Astrocyte (in vitro differentiated cells and primary cell): ENCODE data around the gene USHBP1. TPM values are rescaled to one million over a fixed set of nuclear protein-coding genes. Genes with fewer than 3 reads are reported as not detected.

Source experiments
- DNase-seq: peaks from one replicate; pipeline ENCODE4 v3.0.0-alpha.2; 2010; ENCODE audit warnings: low read depth
- FAIRE-seq: peaks from 2 replicates; lab custom pipeline; 2011; peaks lifted over from hg19 to GRCh38; lab: Jason Lieb, UNC
- H2AFZ ChIP-seq: 2 replicates; pipeline ENCODE4 v1.6.0; 2012; ENCODE audit warnings: low read depth, low read length, inconsistent platforms
- H3K27ac ChIP-seq: 2 replicates; pipeline ENCODE4 v1.5.1; 2011; ENCODE audit warnings: low read depth, low read length, inconsistent platforms
- H3K27me3 ChIP-seq: 2 replicates; pipeline ENCODE4 v1.6.0; 2011; ENCODE audit warnings: low read length, inconsistent platforms; ENCODE audit not compliant: insufficient read depth
- H3K36me3 ChIP-seq: 2 replicates; pipeline ENCODE4 v1.5.1; 2011; ENCODE audit warnings: low read length, inconsistent platforms; ENCODE audit not compliant: insufficient read depth
- H3K4me1 ChIP-seq: 2 replicates; pipeline ENCODE4 v1.5.1; 2011; ENCODE audit warnings: low read length, inconsistent platforms; ENCODE audit not compliant: insufficient read depth
- H3K4me2 ChIP-seq: 2 replicates; pipeline ENCODE4 v1.6.0; 2012; ENCODE audit warnings: low read length, inconsistent platforms
- H3K4me3 ChIP-seq: 2 replicates; pipeline ENCODE4 v1.5.1; 2011; ENCODE audit warnings: low read depth, mild to moderate bottlenecking, low read length, inconsistent platforms; ENCODE audit not compliant: insufficient read depth
- H3K79me2 ChIP-seq: 2 replicates; pipeline ENCODE4 v1.6.0; 2012; ENCODE audit warnings: mild to moderate bottlenecking, low read length, inconsistent platforms; ENCODE audit not compliant: insufficient read depth
- H3K9ac ChIP-seq: 2 replicates; pipeline ENCODE4 v1.6.0; 2012; ENCODE audit warnings: mild to moderate bottlenecking, low read length, inconsistent platforms
- H3K9me3 ChIP-seq: 2 replicates; pipeline ENCODE4 v1.5.1; 2012; ENCODE audit warnings: low read depth, mild to moderate bottlenecking, low read length, inconsistent platforms; ENCODE audit not compliant: insufficient read depth
- H4K20me1 ChIP-seq: 2 replicates; pipeline ENCODE4 v1.6.0; 2012; ENCODE audit warnings: low read length, inconsistent platforms; ENCODE audit not compliant: insufficient read depth
- H3K27ac Mint-ChIP-seq: one replicate; pipeline ENCODE4 v1.8.0; 2021; ENCODE audit warnings: mild to moderate bottlenecking, mixed read lengths; ENCODE audit not compliant: unreplicated experiment
- H3K27me3 Mint-ChIP-seq: one replicate; pipeline ENCODE4 v1.8.0; 2021; ENCODE audit warnings: low read depth, mixed read lengths; ENCODE audit not compliant: unreplicated experiment
- H3K36me3 Mint-ChIP-seq: one replicate; pipeline ENCODE4 v1.8.0; 2021; ENCODE audit warnings: low read depth, mixed read lengths; ENCODE audit not compliant: unreplicated experiment
- H3K4me1 Mint-ChIP-seq: one replicate; pipeline ENCODE4 v1.8.0; 2021; ENCODE audit warnings: low read depth, mixed read lengths; ENCODE audit not compliant: unreplicated experiment
- H3K4me3 Mint-ChIP-seq: one replicate; pipeline ENCODE4 v1.8.0; 2021; ENCODE audit warnings: mild to moderate bottlenecking, moderate library complexity, mixed read lengths; ENCODE audit not compliant: unreplicated experiment
- H3K9me3 Mint-ChIP-seq: one replicate; pipeline ENCODE4 v1.8.0; 2021; ENCODE audit warnings: mild to moderate bottlenecking, mixed read lengths; ENCODE audit not compliant: unreplicated experiment
- CTCF ChIP-seq: IDR thresholded peaks from 2 replicates; pipeline ENCODE4 v1.5.1; 2011; ENCODE audit warnings: low read depth, mild to moderate bottlenecking, inconsistent platforms, low read length, moderate library complexity; ENCODE audit not compliant: insufficient read depth
- EZH2 ChIP-seq: IDR thresholded peaks from 2 replicates; pipeline ENCODE4 v1.6.1; 2012; ENCODE audit warnings: mild to moderate bottlenecking, low read length, inconsistent platforms; ENCODE audit not compliant: insufficient read depth
- total RNA-seq: library from RNA; stranded (reverse); gene quantifications from 2 replicates; pipeline ENCODE4 v1.2.1, GENCODE V29; 2021

Gene USHBP1
- total RNA-seq, 1 donor from 2014 or later, result 0.27 TPM

GRCh38 chr19:17309965-17310461 is 45.5 kb upstream of the USHBP1 start:
- peaks cover 28% of the 10 kb centered on the region for H3K4me1 ChIP-seq
- peaks cover 43% of the 10 kb centered on the region for H4K20me1 ChIP-seq
- Mint-ChIP-seq H3K9me3 (no peaks in the 10 kb centered on the region), H3K4me3 (peak overlapping the region; percentile 91), H3K27me3 (no peaks in the 10 kb centered on the region), H3K36me3 (peaks cover 3% of the 10 kb centered on the region), H3K4me1 (peaks cover 22% of the 10 kb centered on the region), H3K27ac (peak overlapping the region; percentile 85)
- H3K4me2 ChIP-seq, result peak overlapping the region; percentile 91
- FAIRE-seq, result no peak
- H3K9me3 ChIP-seq, result no peaks in the 10 kb centered on the region
- peaks cover 58% of the 10 kb centered on the region for H3K79me2 ChIP-seq
- H3K4me3 ChIP-seq, result peak overlapping the region; percentile 76
- peak overlapping the region; percentile 95 for H3K9ac ChIP-seq
- H2AFZ ChIP-seq, result no peak overlapping the region
- DNase-seq, result no peak
- no peaks in the 10 kb centered on the region for H3K36me3 ChIP-seq
- peak overlapping the region; percentile 77 for H3K27ac ChIP-seq
- no peak for TF ChIP-seq CTCF
- no peak for TF ChIP-seq EZH2
- no peaks in the 10 kb centered on the region for H3K27me3 ChIP-seq

GRCh38 chr19:17309198-17309964 is 44.8 kb upstream of the USHBP1 start, which contains the start of gene DDA1:
Gene DDA1, plus strand, starts transcription at chr19:17309563. Its CDS starts 92 bp downstream, at chr19:17309655.
- H4K20me1 ChIP-seq, result peaks cover 43% of the 10 kb centered on the region
- peak within 1 kb of the TSS; percentile 85 for H3K27ac Mint-ChIP-seq
- H3K4me1 Mint-ChIP-seq, result peaks cover 24% of the 10 kb centered on the region
- H3K9me3 ChIP-seq, result no peaks in the 10 kb centered on the region
- H3K9me3 Mint-ChIP-seq, result no peaks in the 10 kb centered on the region
- peak within 1 kb of the TSS; percentile 95 for H3K9ac ChIP-seq
- H3K36me3 Mint-ChIP-seq, result peaks cover 3% of the 10 kb centered on the region
- H2AFZ ChIP-seq, result peak within 1 kb of the TSS; percentile 78
- peak within 1 kb of the TSS; percentile 77 for H3K27ac ChIP-seq
- H3K27me3 ChIP-seq, result no peaks in the 10 kb centered on the region
- TF ChIP-seq CTCF (no peak), EZH2 (no peak)
- H3K4me3 ChIP-seq, result peak within 1 kb of the TSS; percentile 76
- no peaks in the 10 kb centered on the region for H3K36me3 ChIP-seq
- H3K4me2 ChIP-seq, result peak within 1 kb of the TSS; percentile 91
- peaks cover 58% of the 10 kb centered on the region for H3K79me2 ChIP-seq
- FAIRE-seq (peak; percentile 39), DNase-seq (peak; percentile 100)
- peaks cover 28% of the 10 kb centered on the region for H3K4me1 ChIP-seq
- H3K27me3 Mint-ChIP-seq, result no peaks in the 10 kb centered on the region
- peak within 1 kb of the TSS; percentile 91 for H3K4me3 Mint-ChIP-seq

GRCh38 chr19:17307876-17308377 is 43.4 kb upstream of the USHBP1 start:
- peaks cover 31% of the 10 kb centered on the region for H3K4me1 ChIP-seq
- Mint-ChIP-seq H3K36me3 (peaks cover 5% of the 10 kb centered on the region), H3K4me1 (peaks cover 21% of the 10 kb centered on the region), H3K4me3 (peak overlapping the region; percentile 85), H3K27me3 (no peaks in the 10 kb centered on the region), H3K9me3 (no peaks in the 10 kb centered on the region), H3K27ac (peak overlapping the region; percentile 75)
- no peak overlapping the region for H3K4me2 ChIP-seq
- FAIRE-seq (no peak), DNase-seq (no peak)
- no peak overlapping the region for H2AFZ ChIP-seq
- peaks cover 32% of the 10 kb centered on the region for H4K20me1 ChIP-seq
- peaks cover 43% of the 10 kb centered on the region for H3K79me2 ChIP-seq
- H3K36me3 ChIP-seq, result no peaks in the 10 kb centered on the region
- TF ChIP-seq EZH2 (no peak), CTCF (no peak)
- no peak overlapping the region for H3K4me3 ChIP-seq
- H3K9ac ChIP-seq, result no peak overlapping the region
- no peak overlapping the region for H3K27ac ChIP-seq
- H3K27me3 ChIP-seq, result no peaks in the 10 kb centered on the region
- no peaks in the 10 kb centered on the region for H3K9me3 ChIP-seq
